ENCODE data around the gene ZNF831.

ZNF831 gene

DNA sequence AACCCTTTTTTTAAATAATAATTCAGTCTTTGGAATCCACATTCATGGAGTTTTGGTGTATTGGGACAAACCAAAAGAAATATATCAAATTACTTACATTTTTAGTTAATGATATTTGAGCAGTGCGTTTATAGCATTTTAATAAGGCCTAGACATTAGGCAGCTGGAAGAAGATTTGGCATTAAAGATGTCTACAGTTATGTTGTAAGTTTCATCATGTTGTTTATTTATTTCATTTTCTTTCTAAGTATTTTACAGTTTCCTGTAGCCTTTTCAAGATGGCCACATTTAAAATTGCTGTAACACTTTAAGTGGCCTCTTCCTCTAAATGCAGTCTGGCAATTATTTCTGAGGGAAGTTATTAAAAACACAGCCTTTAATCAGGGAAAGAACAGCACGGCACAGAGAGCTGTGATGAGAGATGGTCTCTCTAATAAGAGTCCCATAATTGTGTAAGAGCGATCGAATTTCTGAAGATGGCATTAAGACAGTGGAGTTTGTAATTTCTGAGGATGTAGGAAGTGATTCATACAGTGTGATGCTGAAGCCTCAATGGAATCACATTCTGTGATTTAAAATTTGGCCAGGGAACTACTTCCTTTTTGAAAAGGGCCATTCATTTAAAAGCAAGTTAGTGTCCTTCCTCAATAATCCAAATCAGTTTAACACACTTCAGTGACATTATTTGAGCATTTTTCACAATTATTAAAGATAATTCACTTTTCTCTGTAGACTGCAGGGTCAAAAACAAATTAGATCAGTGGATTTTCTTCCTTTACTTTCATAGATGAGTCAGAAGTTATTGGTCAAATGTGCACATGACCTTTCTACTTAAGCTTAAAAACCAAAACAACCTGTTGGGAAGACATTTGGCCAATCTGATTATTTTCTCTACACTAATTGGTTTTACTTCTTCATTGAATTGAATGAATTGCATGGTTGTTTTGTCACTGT lies 84.4 kb downstream of the ZNF831 start:
- no peak for DNase-seq (ENCODE audit: low spot score)

DNA sequence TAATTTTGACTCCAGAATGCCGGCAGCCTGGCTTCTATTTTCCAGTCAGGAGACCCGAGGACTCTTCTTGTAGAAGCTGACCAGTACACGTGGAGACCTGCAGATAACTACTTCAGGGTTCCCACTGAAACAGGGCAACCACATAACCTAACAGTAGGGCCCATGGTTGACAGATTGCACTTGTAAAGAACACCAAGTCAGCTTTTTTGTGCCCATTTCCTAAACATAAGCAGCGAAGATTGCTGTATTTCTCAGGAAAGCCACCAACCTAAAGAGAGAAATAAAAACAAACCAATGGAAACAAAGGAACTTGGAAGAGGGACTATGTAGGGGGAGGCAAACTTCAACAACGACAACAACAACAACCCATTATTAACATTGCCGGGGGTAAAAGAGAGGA lies 86.7 kb downstream of the ZNF831 start:
- no peak for DNase-seq (ENCODE audit: low spot score)

DNA sequence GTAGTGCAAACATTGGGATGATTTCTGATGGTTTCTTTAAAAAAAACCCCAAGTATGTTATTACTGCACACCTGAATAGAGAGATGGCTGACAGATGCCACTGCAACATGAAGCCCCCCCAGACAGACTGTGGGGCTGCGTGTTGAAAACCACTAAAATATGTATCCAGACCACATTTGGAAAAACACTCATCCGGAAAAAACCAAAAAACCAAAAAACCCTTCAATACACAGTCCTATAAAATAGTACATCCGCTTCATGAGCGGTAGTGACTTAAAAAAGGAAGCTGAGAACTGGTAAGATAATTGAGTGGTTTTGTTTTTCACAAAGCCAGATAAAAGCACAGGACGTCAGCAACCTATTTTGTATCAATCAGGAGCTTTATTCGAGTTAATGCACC lies 89.7 kb downstream of the ZNF831 start:
- DNase-seq (ENCODE audit: low spot score), result no peak

DNA sequence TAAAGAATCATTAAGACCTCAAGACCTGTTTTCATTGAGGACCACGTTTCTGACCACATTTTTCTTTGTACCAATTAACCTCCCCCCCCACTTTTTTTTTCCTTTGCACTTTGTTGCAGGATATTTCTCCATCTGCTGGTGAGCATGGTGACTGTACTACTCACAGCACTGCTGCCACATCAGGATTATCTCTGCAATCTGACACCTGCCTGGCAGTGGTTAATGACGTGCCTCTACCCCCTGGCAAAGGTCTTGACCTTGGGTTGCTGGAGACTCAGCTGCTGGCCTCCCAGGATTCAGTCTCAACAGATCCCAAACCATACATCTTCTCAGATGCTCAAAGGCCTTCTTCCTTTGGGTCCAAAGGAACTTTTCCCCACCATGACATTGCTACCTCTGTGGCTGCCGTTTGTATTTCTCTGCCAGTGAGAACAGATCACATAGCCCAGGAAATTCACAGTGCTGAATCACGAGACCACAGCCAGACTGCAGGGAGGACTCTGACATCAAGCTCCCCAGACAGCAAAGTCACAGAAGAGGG lies 90.2 kb downstream of the ZNF831 start:
- DNase-seq (ENCODE audit: low spot score), result no peak

DNA sequence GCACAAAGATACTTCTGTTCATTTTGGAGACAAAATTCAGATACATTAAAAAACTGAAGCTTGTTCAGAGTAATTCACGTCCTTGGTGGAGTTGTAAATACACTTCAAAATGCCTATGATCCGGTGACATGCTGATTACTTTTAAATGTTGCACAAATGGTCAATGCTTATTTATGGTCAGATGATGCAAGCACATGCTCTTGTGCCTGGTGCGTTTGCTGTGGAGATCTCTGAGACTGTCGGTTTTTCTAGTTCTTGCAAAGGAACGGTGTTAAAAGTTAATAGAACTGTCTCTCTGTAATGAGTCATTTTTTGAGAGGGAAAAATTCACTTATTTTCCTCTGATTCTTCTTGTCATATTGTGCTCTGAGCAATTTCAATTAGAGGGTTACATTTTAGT lies 91.6 kb downstream of the ZNF831 start:
- no peak for DNase-seq (ENCODE audit: low spot score)

DNA sequence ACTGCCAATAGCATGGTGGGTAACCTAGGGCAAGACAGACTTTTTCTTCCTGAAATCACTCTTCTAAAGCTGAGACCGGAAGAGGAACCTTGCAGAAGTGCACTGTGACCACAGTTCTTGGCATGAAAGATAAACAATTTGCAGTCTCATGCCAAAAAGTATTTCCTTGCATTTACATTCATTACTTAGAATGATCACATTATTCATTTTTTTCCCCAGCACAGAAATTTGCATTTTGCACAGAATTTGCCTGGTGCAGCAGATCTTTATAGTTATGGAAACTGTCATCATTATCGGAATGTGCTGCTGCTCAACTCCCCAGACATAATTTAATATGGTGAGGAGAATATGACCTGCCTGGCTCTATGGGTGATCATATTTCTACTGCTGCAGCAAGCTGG lies 94.6 kb downstream of the ZNF831 start:
- no peak for DNase-seq (ENCODE audit: low spot score)

- DNase-seq (ENCODE audit: low spot score), result no peak
These were observed 96.3 kb downstream of the ZNF831 start for GRCh38 chr20:59259946-59260345.

DNA sequence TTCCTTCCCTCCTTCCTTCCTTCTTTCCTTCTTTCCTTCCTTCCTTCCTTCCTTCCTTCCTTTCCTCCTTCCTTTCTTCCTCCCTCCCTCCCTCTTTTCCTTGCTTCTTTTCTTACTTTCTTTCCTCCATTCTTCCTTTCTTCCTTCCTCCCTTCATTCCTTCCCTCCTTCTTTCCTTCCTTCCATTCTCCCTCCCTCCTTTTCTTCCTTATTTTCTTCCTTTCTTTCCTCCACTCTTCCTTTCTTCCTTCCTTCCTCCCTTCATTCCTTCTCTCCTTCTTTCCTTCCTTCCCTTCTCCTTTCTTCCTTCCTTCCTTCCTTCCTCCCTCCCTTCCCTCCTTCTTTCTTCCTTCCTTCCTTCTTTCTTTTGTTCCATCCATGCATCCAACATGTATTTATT lies 101.7 kb downstream of the ZNF831 start:
- no peak for DNase-seq (ENCODE audit: low spot score)

DNA sequence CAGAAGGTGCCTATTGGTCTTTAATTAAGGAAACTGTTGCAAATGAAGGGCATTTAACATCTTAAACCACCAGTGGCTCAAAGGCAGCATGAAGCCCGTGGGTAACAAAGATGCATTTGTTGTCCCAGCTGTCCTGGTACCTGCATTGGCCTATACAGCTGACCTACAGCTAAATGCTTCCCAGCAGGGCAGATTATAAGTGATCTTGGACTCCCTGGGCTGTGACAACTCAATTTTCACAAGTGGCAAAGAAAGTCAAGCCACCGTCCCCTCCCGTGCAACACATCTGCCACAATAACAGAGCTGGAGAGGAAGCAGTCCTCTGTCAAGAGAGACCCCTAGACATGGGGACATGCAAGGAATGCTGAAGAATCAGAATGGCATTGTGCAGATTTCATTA lies 105.2 kb downstream of the ZNF831 start:
- no peak for DNase-seq (ENCODE audit: low spot score)

GRCh38 chr20:59269411-59270025 lies 105.9 kb downstream of the ZNF831 start:
- no peak for DNase-seq (ENCODE audit: low spot score)

DNA sequence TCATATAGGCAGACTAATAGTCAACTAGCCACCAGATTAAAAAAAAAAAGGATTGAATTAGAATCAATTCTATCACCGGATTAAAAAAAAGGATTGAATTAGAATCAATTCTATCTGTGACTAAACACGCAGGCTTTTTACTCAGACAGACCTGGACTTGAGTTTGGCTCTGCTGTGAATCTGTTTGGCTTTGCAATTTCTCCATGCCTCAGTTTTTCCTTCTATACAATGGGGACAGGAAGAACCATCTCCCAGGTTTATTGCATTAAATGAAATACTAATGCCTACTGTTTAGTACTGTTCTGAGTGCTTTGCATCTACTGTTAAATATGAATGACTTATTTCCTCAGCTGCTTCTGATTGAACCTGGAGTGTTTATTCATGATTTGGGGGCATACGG lies 106.8 kb downstream of the ZNF831 start:
- no peak for DNase-seq (ENCODE audit: low spot score)

DNA sequence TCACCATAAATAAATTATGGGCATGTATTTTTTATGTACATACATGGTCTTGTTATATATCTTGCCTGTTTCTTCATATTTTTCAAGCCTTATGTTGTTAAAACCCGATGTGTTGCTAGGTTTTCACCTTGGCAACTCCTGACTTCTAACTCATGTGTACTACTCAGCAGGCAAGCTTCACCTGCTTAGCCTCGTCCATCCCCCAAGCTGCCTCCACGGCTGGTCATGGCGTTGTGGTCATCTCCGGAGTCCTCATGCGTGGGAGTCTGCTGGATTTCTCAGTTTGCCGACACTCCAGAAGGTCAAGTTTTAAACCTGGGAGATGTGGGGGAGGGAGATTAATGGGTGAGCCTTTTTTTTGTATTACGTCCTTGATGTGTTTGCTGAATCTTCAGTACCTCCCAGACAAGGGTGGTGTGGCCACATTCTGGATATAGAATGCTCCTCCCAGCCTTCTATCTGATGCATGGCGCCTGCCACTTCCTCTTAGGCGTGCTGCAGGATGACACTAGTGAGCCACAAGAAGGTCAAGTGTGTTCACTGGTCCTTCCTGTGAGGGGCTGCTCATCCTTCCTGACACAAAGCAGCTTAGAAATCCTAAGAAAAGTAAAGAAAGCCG lies 110.2 kb downstream of the ZNF831 start:
- DNase-seq (ENCODE audit: low spot score), result no peak

- DNase-seq (ENCODE audit: low spot score), result no peak
These were observed 113.3 kb downstream of the ZNF831 start for GRCh38 chr20:59276938-59277337.

DNA sequence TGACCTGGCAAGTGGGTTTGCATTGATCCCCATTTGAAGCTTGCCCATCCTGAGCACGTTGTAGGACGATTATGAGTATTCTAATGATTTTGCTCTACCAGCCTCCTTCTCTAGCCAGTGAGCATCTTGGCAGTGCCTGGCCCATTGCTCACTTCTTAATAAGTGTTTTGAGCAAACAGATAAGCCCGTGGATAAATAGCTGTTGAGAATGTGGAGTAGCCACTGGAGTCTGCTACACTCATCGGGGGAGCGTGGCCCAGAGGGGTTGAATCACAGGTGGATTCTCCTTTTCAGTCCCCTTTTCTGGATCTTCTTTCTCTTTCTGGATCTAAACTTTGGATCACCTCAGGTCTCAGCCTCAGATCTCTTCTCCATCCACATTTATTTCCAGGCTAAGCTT lies 120.8 kb downstream of the ZNF831 start:
- no peak for DNase-seq (ENCODE audit: low spot score)

DNA sequence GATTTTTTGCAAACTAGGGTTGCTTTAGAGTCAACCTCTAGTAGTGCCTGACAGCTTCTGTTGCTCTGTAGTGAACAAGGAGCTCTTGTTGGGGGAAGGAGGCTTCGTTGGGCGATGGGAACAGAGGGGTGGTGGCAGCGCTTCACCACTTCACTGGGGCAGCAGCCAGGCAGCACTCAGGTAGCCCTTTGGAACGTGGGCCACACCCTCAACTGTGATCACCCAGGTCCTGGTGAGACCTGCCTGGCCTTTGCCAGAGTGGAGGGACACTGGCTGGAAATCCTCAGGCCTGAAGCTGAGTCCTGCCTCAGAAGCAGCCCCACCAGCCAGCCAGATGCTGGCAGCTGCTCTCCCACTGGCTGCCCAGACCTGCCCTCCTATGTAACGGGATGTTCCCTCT lies 126.4 kb downstream of the ZNF831 start:
- no peak for DNase-seq (ENCODE audit: low spot score)

DNA sequence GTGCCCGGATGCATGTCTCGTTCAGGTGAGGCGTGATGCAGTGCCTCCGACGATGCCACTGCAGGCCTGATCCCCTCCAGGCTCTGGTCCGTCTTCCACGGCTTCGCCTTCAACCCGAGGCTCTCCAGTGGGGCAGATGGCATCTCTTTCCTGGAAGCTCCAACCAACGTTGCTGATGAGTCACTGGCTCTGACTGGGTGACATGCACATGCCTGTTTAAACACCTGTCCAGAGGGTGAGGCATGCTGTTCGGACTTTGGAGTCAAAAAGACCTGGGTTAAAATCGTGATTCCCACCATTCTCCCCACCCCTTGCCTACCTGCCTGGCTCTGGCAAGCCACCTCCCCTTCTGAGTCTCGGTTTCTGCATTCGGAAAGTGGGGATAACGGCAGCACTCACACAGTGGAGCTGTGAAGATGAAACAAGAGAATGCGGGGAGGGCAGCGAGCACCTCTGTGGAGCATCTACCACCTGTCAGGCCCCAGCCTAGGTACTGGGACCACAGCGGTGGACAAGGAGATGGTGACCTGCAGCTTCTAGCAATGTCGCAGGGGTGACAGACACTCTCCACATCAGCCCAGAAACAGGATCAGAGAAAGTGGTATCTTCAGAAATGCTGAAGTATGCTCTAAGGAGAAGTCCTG lies 128.2 kb downstream of the ZNF831 start:
- no peak for DNase-seq (ENCODE audit: low spot score)

- no peak for DNase-seq (ENCODE audit: low spot score)
These were observed 131.9 kb downstream of the ZNF831 start for GRCh38 chr20:59295531-59295930.

DNA sequence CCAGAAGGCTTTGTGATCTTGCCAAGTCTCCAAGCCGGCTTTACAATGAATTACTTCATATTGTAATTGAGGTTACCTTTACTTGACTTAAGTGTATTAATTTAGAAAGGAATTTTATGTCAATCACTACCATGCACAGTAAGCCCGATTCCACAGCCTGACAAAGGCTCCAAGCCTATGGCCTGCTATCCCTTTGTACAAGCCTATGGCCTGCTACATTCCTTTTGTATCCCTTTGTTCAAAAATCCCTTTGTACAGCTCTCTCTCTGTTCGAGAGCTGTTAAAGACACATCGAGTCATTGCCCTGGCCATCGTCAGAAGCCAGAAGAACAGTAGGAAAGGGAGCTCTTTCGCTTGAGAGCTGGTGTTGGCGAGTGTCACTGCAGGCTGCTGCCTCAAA lies 134.1 kb downstream of the ZNF831 start:
- no peak for DNase-seq (ENCODE audit: low spot score)

DNA sequence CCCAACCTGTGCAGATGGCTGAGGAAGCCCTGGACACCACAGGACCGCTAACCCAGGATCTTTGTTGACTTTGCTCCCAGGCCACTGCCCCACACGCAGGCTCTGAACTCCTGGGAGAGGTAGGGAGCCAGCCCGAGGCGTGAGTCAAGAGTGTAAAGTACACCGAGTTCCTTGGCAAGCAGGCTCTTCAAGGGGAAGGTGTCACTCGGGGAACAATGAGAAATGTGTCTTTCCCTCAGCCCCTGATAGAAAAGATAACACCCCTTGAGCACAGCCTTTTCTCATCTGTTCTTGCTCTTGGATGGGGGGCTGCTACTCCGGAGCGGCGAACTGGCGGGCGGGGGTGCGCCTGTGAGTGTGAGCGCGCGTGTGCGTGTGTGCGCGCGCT lies 136.3 kb downstream of the ZNF831 start:
- no peak for DNase-seq (ENCODE audit: low spot score)

- DNase-seq (ENCODE audit: low spot score), result peak; percentile 55
These were observed 136.9 kb downstream of the ZNF831 start, which contains the start of gene EDN3 for GRCh38 chr20:59300333-59301081. EDN3 (plus strand) TSS chr20:59300611; CDS start chr20:59300813, 202 bp downstream.

- no peak for DNase-seq (ENCODE audit: low spot score)
These were observed 137.9 kb downstream of the ZNF831 start for GRCh38 chr20:59301343-59302007.

Measured in ecto neural progenitor cell (in vitro differentiated cells).